CD4-positive, alpha-beta T cell treated with Interleukin-4 for 4 hours (primary cell): ENCODE measurements around the gene PKNOX1.
"Not testable (repeated sequence)": the region's sequence is repeated elsewhere in the genome, so short reads cannot be mapped to it uniquely, and the experiment has no call there.

Experiments
- DNase-seq: peaks from one replicate; pipeline ENCODE4 v3.0.0-alpha.2; 2020

The PKNOX1 gene

GRCh38 chr21:42988236-42988965, 14.0 kb downstream of the PKNOX1 start:
- no peak for DNase-seq

DNA sequence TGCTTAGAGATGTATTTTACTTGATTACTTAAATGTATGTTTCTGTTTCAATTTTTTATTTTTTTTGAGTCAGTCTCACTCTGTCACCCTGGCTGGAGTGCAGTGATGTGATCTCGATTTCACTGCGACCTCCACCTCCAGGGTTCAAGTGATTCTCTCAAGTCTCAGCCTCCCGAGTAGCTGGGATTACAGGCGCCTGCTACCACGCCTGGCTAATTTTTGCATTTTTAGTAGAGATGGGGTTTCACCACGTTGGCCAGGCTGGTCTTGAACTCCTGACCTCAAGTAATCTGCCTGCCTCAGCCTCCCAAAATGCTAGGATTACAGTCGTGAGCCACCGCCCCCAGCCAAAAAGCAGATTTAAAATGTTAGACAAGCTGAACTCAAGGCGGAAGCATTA, 15.0 kb downstream of the PKNOX1 start:
- DNase-seq: not testable (repeated sequence)

DNA sequence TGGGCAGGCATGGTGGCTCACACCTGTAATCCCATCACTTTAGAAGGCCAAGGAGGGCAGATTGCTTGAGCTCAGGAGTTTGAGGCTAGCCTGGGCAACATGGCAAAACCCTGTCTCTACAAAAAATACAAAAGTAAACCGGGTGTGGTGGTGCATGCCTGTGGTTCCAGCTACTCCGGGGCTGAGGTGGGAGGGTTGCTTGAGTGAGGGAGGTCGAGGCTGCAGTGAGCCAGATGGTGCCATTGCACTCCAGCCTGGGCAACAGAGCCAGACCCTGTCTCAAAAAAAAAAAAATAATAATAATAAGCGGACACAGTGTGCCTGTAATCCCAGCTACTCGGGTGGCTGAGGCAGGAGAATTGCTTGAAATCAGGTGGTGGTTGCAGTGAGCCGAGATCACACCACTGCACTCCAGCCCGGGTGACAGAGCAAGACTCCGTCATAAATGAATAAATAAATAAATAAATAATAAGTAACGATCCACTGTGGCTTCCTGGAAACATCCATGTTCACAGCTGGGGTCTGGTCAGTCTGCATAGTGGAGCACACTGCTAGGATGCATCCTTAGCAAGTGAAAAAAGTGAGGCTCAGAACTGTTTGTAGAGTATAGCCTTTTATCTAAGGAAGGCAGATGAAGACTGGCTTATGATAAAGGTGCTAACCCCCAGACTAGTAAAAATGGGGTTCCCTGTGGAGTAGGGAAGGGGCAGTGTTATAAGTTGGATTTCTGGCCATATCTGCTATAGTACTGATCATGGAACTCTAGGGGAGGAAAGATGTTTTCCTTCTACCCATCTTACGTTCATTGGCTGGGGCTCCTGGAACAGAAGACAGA, 15.7 kb downstream of the PKNOX1 start:
- peak; percentile 6 for DNase-seq

DNA sequence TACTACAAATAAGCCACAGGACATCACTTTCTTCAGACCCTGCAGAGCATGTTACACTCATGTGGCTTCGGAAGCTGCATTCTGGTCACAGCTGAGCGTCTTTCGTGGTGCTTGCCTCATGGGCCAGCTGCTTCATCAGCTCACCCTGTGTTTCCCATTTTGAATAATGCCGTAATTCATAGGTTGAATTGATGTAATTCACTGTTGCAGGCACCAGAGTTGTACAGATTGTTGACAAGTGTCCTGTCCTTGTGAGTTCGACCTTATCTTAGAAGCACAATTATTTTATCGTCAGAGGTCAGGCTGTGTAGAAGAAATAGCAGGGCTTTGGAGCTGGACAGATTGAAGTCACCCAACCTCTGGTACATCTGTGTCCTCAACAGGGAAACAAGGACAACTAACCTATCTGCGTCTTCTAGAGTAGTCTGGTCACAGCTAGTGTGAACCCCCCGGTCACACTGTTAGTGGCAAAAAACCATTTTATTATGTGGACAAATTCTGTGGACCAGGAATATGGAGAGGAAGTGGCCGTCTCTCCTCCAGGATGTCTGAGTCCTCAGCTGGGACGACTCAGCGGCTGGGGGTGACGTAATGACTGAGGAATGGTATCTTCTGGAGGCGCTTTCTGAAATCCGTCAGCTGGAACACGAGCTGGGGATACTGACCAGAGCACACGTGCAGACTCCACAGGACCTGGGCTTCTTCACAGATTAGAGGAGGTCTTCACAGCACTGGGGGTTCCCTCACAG, 17.8 kb downstream of the PKNOX1 start:
- no peak for DNase-seq

DNA sequence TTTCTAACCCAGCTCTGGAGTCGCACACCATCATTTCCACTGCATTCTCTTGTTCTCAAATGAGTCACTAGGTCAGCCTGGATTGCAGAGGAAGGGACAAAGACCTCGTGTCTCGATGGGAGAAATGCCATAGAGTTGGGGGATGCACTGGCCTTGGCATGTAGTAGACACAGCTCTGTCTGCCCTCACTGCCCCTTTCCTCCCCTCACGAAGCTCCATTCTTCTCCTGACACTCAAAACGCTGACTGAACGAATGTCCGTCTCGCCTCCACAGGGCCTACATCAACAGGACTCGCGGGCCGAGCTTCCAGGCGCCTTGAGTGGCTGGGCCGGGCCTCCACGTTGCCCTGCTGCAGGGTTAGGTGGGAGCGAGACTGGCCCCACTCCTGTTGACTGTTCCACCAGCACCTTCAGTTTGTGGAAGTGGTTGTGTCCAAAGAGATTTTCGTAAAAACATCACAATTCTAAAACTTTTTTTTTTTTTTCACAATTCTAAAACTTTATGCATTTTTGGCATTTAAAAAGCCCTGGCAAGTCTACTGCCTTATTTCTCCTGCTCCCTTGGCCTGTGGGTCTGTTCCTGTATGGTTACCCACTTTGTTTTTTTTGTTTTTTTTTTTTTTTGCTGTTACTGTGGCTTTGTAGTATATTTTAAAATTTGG, 18.8 kb downstream of the PKNOX1 start:
- no peak for DNase-seq

DNA sequence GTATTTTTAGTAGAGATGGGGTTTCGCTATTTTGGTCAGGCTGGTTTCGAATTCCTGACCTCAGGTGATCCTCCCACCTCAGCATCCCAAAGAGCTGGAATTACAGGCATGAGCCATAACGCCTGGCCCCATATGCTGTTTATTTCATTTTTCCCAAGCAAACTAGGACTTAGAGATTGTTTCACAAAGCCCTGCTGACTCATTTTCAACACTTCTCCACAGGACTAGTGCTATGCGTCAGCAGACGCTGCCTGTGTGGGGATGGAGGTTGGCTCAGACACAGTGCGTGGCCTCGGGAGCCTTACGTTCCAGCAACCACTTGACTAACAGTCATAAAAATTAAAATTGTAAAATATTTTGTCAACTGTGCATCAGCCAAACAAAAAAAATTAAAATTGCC, 22.7 kb downstream of the PKNOX1 start:
- no peak for DNase-seq

DNA sequence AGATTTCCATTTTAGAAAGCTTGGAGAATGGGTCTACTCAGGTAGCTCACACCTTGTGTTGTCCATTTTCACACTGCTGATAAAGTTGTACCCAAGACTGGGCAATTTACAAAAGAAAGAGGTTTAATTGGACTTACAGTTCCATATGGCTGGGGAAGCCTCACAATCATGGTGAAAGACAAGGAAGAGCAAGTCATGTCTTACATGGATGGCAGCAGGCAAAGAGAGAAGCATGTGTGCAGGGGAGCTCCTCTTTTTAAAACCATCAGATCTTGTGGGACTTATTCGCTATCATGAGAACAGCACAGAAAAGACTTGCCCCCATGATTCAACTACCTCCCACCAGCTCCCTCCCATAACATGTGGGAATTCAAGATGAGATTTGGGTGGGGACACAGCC, 23.6 kb downstream of the PKNOX1 start:
- not testable (repeated sequence) for DNase-seq

DNA sequence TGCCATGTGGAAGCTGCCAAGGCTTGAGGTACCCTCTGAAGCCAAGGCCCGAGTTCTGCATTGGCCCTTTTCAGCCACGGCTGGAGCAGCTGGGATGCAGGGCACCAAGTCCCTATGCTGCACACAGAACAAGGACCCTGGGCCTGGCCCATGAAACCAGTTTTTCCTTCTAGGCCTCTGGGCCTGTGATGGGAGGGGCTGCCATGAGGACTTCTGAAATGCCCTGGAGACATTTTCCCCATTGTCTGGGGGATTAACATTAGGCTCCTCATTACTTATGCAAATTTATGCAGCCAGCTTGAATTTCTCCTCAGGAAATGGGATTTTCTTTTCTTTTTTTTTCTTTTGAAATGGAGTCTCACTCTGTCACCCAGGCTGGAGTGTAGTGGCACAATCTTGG, 24.8 kb downstream of the PKNOX1 start:
- not testable (repeated sequence) for DNase-seq

DNA sequence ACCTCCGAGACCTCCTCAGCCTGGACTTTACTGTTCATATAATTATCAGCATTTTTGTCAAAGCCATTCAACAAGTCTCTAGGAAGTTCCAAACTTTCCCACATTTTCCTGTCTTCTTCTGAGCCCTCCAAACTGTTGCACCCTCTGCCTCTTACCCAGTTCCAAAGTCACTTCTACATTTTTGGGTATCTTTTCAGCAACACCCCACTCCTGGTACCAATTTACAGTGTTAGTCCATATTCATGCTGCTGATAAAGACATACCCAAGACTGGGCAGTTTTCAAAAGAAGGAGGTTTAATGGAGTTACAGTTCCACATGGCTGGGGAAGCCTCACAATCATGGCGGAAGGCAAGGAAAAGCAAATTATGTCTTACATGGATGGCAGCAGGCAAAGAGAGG, 25.7 kb downstream of the PKNOX1 start:
- not testable (repeated sequence) for DNase-seq

GRCh38 chr21:43001316-43001715, 27.0 kb downstream of the PKNOX1 start:
- no peak for DNase-seq

GRCh38 chr21:43004926-43005325, 30.6 kb downstream of the PKNOX1 start:
- DNase-seq: no peak

DNA sequence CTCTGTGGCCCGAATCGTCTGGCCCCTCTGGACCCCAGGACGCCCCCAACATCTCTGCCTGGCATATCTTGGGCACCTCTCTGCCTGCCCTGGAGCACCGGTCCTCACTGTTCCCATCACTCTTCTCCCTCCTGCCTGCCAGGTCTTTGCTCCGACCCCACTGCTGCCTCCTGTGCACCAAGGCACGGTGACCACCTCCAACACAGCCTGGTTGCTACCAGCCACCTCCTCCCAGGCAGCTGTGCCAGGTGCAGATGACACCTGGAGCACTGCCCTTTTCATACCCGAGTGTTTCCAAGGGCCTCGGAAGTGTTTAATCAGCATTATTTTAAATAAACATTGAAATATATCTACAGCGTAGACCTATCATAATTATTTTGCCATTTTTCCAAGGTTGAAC, 31.3 kb downstream of the PKNOX1 start:
- DNase-seq: no peak

DNA sequence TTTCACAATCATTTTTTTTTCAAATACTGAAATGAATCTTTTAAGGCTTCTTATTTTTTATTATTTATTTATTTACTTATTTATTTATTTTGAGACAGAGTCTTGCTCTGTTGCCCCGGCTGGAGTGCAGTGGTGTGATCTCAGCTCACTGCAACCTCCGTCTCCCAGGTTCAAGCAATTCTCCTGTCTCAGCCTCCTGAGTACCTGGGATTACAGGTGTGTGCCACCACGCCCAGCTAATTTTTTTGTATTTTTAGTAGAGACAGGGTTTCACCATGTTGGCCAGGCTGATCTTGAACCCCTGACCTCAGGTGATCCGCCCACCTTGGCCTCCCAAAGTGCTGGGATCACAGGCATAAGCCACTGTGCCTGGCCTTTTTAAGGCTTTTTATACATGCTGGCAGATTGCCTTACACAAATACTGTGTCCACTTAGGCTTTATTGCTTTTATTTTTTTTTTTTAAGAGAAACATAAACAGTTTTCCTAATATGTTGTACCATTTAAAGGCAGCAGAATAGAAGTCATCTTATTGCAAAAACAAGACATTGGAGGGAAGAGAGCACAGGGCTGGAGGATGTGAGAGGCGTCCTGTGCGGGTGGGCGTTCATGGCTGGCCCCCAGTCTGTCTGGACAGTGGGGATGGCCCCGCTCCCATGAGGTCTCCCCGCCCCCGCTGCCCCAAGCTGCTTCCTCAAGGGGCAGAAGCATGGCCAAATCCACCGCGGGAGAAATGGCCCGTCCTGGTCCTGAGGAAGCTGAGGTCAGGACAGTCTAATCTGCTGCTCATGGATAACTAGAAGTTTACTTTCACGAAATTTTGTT, 31.9 kb downstream of the PKNOX1 start:
- not testable (repeated sequence) for DNase-seq

DNA sequence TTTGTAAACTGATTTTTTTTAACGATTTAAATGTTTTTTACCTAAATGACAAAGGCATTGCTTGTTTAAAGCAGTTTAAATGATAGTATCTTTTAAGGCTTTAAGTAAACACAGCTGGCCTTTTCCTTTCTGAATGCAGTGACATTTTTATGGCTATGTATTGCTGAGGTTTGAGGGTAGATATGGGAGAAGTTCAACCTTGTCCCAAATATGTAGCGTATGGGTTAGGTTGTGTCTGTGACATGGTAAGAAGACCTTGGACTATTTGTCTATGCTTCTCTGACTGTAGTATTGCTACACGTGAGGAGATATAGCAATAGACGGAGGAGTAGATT, 32.5 kb downstream of the PKNOX1 start:
- DNase-seq: no peak

GRCh38 chr21:43012596-43012995, 38.2 kb downstream of the PKNOX1 start:
- no peak for DNase-seq

GRCh38 chr21:43015906-43016540, 41.7 kb downstream of the PKNOX1 start:
- no peak for DNase-seq

GRCh38 chr21:43016728-43017127, 42.4 kb downstream of the PKNOX1 start:
- no peak for DNase-seq

DNA sequence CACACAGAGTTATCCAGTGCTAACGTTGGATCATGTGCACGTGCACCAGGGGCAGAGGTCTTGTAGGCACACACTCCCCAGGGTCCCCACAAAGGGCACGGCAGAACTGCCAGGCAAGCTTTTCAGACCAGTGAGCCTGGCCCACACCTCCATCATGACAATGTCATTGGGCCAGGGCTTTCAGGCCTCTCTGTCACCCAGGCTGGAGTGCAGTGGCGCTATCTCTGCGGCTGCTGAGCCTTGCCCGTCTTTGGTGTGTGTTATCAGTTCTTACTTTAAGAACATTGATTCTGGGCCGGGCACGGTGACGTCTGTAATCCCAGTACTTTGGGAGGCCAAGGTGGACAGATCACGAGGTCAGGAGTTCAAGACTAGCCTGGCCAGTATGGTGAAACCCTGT, 44.2 kb downstream of the PKNOX1 start:
- DNase-seq: no peak

DNA sequence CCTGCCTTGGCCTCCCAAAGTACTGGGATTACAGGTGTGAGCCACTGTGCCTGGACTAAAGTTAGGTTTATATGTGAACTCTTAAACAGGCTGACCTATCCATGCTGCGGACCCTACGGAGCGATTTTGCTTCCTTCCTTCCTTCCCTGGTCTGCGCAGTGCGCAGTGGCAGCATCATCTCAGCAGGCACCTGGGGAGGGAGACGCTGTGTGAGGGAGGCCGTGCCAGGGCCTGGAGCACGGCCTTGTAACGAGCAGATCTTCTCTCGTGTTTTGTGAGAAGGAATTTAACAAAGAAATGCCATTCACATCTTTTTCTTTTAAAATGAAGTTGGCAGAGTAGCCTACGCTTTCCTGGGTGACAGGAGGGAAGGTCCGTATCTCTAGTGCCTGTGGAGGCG, 45.8 kb downstream of the PKNOX1 start:
- no peak for DNase-seq

DNA sequence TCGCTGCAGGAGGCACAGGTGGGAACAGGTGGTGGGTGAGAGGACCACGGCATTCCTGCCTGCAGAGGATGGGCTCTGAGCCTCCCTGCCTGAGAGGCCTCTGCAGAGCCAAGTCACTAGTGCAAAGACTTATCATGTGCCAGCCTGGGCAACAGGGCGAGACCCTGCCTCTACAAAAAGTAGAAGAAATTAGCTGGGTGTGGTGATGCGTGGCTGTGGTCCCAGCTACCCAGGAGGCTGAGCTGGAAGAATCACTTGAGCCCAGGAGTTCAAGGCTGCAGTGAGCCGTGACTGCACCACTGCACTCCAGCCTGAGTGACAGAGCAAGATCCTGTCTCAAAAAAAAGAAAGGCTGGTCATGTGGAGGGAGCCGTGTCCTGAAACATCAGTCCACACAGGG, 46.4 kb downstream of the PKNOX1 start:
- DNase-seq: no peak

- no peak for DNase-seq
Observed at GRCh38 chr21:43021191-43021590, 46.8 kb downstream of the PKNOX1 start.
